Measurements from ENCODE around the gene RNU1-1. TPM values are rescaled to one million over a fixed set of nuclear protein-coding genes. Genes with fewer than 3 reads are reported as not detected.
"Not testable (repeated sequence)": the region's sequence is repeated elsewhere in the genome, so short reads cannot be mapped to it uniquely, and the experiment has no call there.

The RNU1-1 gene
- total RNA-seq, 2 experiments from 2014 or later = 2,316 to 2,477 TPM

- Mint-ChIP-seq H3K4me1 (peaks cover 23% of the 10 kb centered on the region), H3K27me3 (no peaks in the 10 kb centered on the region), H3K27ac (peak overlapping the region; percentile 54), H3K4me3 (peak overlapping the region; percentile 82), H3K36me3 (ENCODE audit: low read depth) (no peaks in the 10 kb centered on the region), H3K9me3 (no peaks in the 10 kb centered on the region)
- peak; percentile 85 for DNase-seq
- ChIA-PET POLR2A (no interaction called here), CTCF (interaction anchor here (0.6 kb wide), 1 partner anchor 66 kb away, joined by 3 read pairs; no protein-coding TSS in a partner anchor)
Observed at GRCh38 chr1:16498573-16499413, 15.3 kb downstream of the RNU1-1 start.

- Mint-ChIP-seq H3K4me1 (peaks cover 25% of the 10 kb centered on the region), H3K27ac (peak overlapping the region; percentile 46), H3K4me3 (peak overlapping the region; percentile 71)
- DNase-seq; CTCF ChIA-PET; H3K36me3 Mint-ChIP-seq (ENCODE audit: low read depth); H3K9me3 Mint-ChIP-seq; H3K27me3 Mint-ChIP-seq; POLR2A ChIA-PET: not testable (repeated sequence)
Observed at GRCh38 chr1:16498047-16498446, 16.0 kb downstream of the RNU1-1 start.

- H3K9me3 Mint-ChIP-seq; POLR2A ChIA-PET; H3K27me3 Mint-ChIP-seq; H3K36me3 Mint-ChIP-seq (ENCODE audit: low read depth); DNase-seq; CTCF ChIA-PET: not testable (repeated sequence)
- Mint-ChIP-seq H3K27ac (peak overlapping the region; percentile 46), H3K4me3 (peak overlapping the region; percentile 71), H3K4me1 (peaks cover 30% of the 10 kb centered on the region)
Observed at GRCh38 chr1:16497474-16497904, 16.6 kb downstream of the RNU1-1 start.

- H3K27me3 Mint-ChIP-seq; CTCF ChIA-PET; H3K36me3 Mint-ChIP-seq (ENCODE audit: low read depth); H3K27ac Mint-ChIP-seq; H3K9me3 Mint-ChIP-seq; DNase-seq; H3K4me3 Mint-ChIP-seq; POLR2A ChIA-PET: not testable (repeated sequence)
- H3K4me1 Mint-ChIP-seq = peaks cover 21% of the 10 kb centered on the region
Observed at GRCh38 chr1:16493731-16494130, 20.4 kb downstream of the RNU1-1 start.

- not testable (repeated sequence) for DNase-seq; H3K9me3 Mint-ChIP-seq; H3K36me3 Mint-ChIP-seq (ENCODE audit: low read depth); H3K27ac Mint-ChIP-seq; H3K27me3 Mint-ChIP-seq; H3K4me3 Mint-ChIP-seq
- peaks cover 17% of the 10 kb centered on the region for H3K4me1 Mint-ChIP-seq
- POLR2A ChIA-PET = interaction anchor here (0.6 kb wide), 1 partner anchor 21 kb away, joined by 3 read pairs; no protein-coding TSS in a partner anchor
- CTCF ChIA-PET = interaction anchor here (0.6 to 0.7 kb wide), 3 partner anchors 16 to 216 kb away, joined by 3 to 4 read pairs (median 3); no protein-coding TSS in a partner anchor
Observed at GRCh38 chr1:16492937-16493336, 21.1 kb downstream of the RNU1-1 start.

- Mint-ChIP-seq H3K9me3 (no peaks in the 10 kb centered on the region), H3K27me3 (no peaks in the 10 kb centered on the region), H3K36me3 (ENCODE audit: low read depth) (no peaks in the 10 kb centered on the region), H3K4me1 (peaks cover 8% of the 10 kb centered on the region), H3K27ac (no peak overlapping the region), H3K4me3 (no peak overlapping the region)
- no peak for DNase-seq
- ChIA-PET POLR2A (interaction anchor here (0.5 kb wide), 1 partner anchor 23 kb away, joined by 3 read pairs; the partner anchor contains the start of gene RNU1-1), CTCF (no interaction called here)
Observed at GRCh38 chr1:16491056-16491675, 22.9 kb downstream of the RNU1-1 start.

GRCh38 chr1:16489195-16489880 lies 24.7 kb downstream of the RNU1-1 start:
- POLR2A ChIA-PET; H3K27me3 Mint-ChIP-seq; H3K36me3 Mint-ChIP-seq (ENCODE audit: low read depth); CTCF ChIA-PET; H3K4me1 Mint-ChIP-seq; DNase-seq; H3K4me3 Mint-ChIP-seq; H3K9me3 Mint-ChIP-seq; H3K27ac Mint-ChIP-seq: not testable (repeated sequence)

GRCh38 chr1:16487011-16487410 lies 27.1 kb downstream of the RNU1-1 start:
- H3K36me3 Mint-ChIP-seq (ENCODE audit: low read depth); DNase-seq; CTCF ChIA-PET; POLR2A ChIA-PET; H3K9me3 Mint-ChIP-seq; H3K4me1 Mint-ChIP-seq; H3K4me3 Mint-ChIP-seq; H3K27me3 Mint-ChIP-seq; H3K27ac Mint-ChIP-seq: not testable (repeated sequence)

- H3K27ac Mint-ChIP-seq; H3K9me3 Mint-ChIP-seq; POLR2A ChIA-PET; H3K4me1 Mint-ChIP-seq; H3K4me3 Mint-ChIP-seq; H3K36me3 Mint-ChIP-seq (ENCODE audit: low read depth); DNase-seq; CTCF ChIA-PET; H3K27me3 Mint-ChIP-seq: not testable (repeated sequence)
Observed at GRCh38 chr1:16486316-16486715, 27.8 kb downstream of the RNU1-1 start.

- no peaks in the 10 kb centered on the region for H3K4me1 Mint-ChIP-seq
- CTCF ChIA-PET = no interaction called here
- no peaks in the 10 kb centered on the region for H3K27me3 Mint-ChIP-seq
- no peaks in the 10 kb centered on the region for H3K9me3 Mint-ChIP-seq
- POLR2A ChIA-PET = no interaction called here
- H3K36me3 Mint-ChIP-seq (ENCODE audit: low read depth) = peaks cover 5% of the 10 kb centered on the region
- no peak overlapping the region for H3K4me3 Mint-ChIP-seq
- H3K27ac Mint-ChIP-seq = no peak overlapping the region
- no peak for DNase-seq
Observed at GRCh38 chr1:16484931-16485330, 29.2 kb downstream of the RNU1-1 start.

GRCh38 chr1:16484501-16484835 lies 29.6 kb downstream of the RNU1-1 start:
- DNase-seq = no peak
- no peaks in the 10 kb centered on the region for H3K9me3 Mint-ChIP-seq
- H3K36me3 Mint-ChIP-seq (ENCODE audit: low read depth) = peaks cover 5% of the 10 kb centered on the region
- ChIA-PET POLR2A (no interaction called here), CTCF (interaction anchor here (0.6 kb wide), 1 partner anchor 567 kb away, joined by 3 read pairs; no protein-coding TSS in a partner anchor)
- no peaks in the 10 kb centered on the region for H3K4me1 Mint-ChIP-seq
- no peak overlapping the region for H3K4me3 Mint-ChIP-seq
- no peaks in the 10 kb centered on the region for H3K27me3 Mint-ChIP-seq
- H3K27ac Mint-ChIP-seq = no peak overlapping the region

- CTCF ChIA-PET = interaction anchor here (0.6 kb wide), 1 partner anchor 568 kb away, joined by 3 read pairs; no protein-coding TSS in a partner anchor
- POLR2A ChIA-PET; H3K36me3 Mint-ChIP-seq (ENCODE audit: low read depth); H3K27ac Mint-ChIP-seq; H3K27me3 Mint-ChIP-seq; H3K9me3 Mint-ChIP-seq; H3K4me1 Mint-ChIP-seq; DNase-seq; H3K4me3 Mint-ChIP-seq: not testable (repeated sequence)
Observed at GRCh38 chr1:16483639-16484500, 30.2 kb downstream of the RNU1-1 start.

Data from activated CD4-positive, alpha-beta T cell treated with anti-CD3 and anti-CD28 coated beads, Interleukin-2, amount 10 ng/mL, durations not matched to agents 7 days and 5 days (primary cell).